Kidney epithelial cell (primary cell): ENCODE results near the gene PLXNA2. TPM values are rescaled to one million over a fixed set of nuclear protein-coding genes. Genes with fewer than 3 reads are reported as not detected.

Experiments used
- DNase-seq: peaks from one replicate; pipeline ENCODE4 v3.0.0-alpha.2; 2010; ENCODE audit warnings: low read depth
- H3K27me3 ChIP-seq: 2 replicates; pipeline ENCODE4 v1.6.0; 2011; ENCODE audit warnings: low read length; ENCODE audit not compliant: control insufficient read depth, insufficient read depth
- H3K36me3 ChIP-seq: 2 replicates; pipeline ENCODE4 v1.5.1; 2011; ENCODE audit warnings: low read length; ENCODE audit not compliant: control insufficient read depth, insufficient read depth
- H3K4me3 ChIP-seq: 2 replicates; pipeline ENCODE4 v1.5.1; 2011; ENCODE audit warnings: low read depth, mild to moderate bottlenecking, control low read depth, low read length
- total RNA-seq: library from RNA; depleted of rRNA; stranded (reverse); fragments of >200 nt; gene quantifications from 2 replicates; pipeline ENCODE4 v1.2.3, GENCODE V29; 2015
- TF ChIP-seq, protein P1 (sequence below): IDR thresholded peaks from 2 replicates; pipeline ENCODE4 v1.5.1; 2011; ENCODE audit warnings: mild to moderate bottlenecking, moderate library complexity, low read length, control low read depth, inconsistent platforms; ENCODE audit not compliant: insufficient read depth, poor library complexity, severe bottlenecking

PLXNA2 gene
- total RNA-seq, 1 donor from 2014 or later: 6.9 TPM

DNA sequence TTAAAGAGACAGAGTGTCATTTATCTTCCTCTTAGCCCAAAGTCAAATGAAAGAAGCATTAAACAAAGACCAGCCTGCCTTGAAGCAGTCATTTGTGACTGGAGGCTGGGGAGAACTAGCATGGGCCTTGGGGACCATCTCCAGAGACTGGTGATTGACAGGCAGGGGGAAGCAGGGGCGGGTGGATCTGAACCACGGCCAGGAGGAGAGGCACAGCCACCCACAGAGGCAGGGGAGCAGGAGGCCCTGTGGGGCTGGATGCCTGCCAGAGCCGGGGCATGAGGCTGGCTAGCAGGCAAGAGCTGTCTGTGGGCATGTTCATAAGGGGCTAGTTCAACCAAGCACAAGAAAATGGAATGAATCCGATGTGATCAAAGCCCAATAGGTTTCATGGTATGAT is 73.9 kb downstream of the PLXNA2 start:
- no peaks in the 10 kb centered on the region for H3K27me3 ChIP-seq
- DNase-seq: no peak
- no peaks in the 10 kb centered on the region for H3K36me3 ChIP-seq
- H3K4me3 ChIP-seq: no peak overlapping the region
- TF ChIP-seq, protein P1, sequence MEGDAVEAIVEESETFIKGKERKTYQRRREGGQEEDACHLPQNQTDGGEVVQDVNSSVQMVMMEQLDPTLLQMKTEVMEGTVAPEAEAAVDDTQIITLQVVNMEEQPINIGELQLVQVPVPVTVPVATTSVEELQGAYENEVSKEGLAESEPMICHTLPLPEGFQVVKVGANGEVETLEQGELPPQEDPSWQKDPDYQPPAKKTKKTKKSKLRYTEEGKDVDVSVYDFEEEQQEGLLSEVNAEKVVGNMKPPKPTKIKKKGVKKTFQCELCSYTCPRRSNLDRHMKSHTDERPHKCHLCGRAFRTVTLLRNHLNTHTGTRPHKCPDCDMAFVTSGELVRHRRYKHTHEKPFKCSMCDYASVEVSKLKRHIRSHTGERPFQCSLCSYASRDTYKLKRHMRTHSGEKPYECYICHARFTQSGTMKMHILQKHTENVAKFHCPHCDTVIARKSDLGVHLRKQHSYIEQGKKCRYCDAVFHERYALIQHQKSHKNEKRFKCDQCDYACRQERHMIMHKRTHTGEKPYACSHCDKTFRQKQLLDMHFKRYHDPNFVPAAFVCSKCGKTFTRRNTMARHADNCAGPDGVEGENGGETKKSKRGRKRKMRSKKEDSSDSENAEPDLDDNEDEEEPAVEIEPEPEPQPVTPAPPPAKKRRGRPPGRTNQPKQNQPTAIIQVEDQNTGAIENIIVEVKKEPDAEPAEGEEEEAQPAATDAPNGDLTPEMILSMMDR: no peak

DNA sequence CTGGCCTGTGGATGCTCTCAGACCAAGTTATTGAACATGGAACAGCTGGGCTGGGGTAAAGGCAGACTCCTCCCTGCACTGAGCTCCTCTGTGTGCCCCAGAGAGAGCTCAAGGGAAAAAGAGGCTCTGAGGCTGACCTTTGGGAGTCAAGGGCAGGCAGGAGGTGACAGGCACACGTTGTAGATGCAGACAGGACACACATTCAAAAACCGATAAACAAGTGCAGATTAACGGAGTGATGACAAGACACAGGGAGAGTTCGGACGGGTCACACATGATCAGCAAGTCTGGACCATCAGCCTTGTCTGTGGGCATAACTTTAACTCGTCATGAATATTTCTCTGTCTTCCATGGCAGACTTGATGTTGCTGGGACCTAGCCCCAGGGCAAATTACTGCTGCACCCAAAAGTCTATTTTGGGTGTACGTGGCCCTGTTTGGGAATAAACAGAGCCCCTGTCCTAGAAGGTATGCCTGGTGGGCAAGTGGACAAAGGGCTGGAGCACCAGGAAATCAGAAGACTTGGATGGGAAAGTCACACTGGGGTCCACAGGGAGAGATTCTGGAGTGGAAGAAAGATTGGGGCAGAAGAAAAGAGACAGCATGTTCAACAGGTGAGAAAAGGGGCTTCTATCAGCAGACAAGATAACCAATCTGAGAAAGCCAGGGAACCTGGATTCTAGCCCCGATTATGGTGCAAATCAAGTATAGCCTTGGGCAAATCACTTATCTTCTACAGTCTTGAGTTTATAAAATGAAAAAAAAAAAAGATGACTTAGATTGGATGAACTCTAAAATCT is 74.9 kb downstream of the PLXNA2 start:
- H3K4me3 ChIP-seq: no peak overlapping the region
- H3K27me3 ChIP-seq: no peaks in the 10 kb centered on the region
- TF ChIP-seq, protein P1: no peak
- H3K36me3 ChIP-seq: no peaks in the 10 kb centered on the region
- DNase-seq: no peak

DNA sequence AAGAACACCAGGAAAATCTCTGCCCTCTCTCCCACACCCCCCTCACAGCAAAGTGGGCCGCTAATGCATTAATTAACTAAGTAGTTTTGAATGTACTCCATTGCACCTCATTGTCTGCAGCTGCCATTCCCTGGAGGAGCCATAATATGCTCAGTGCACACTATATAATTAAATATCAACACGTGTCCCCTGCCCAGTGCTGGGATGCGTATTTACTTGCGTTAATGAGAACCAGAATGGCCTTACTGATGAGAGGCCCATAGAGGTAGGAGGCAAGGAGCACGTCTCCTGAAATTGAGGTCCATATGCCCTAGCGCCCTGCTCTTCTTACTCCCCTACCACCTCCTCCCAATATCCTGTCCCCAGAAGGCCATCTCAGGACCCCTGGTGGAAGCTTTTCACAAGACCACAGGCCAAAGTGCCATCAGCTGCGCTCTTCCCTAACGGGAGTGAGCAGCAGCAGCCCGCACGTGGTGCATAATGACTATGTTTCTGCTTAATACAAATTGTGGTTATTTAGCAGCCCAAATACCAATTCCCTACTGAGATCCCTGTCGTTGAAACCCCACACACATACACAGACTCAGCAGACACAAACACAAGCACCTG is 76.8 kb downstream of the PLXNA2 start:
- H3K36me3 ChIP-seq: no peaks in the 10 kb centered on the region
- no peak overlapping the region for H3K4me3 ChIP-seq
- no peaks in the 10 kb centered on the region for H3K27me3 ChIP-seq
- TF ChIP-seq, protein P1: no peak
- no peak for DNase-seq

- TF ChIP-seq, protein P1: no peak
- Histone ChIP-seq H3K27me3 (no peaks in the 10 kb centered on the region), H3K36me3 (no peaks in the 10 kb centered on the region), H3K4me3 (no peak overlapping the region)
- no peak for DNase-seq
Measured at GRCh38 chr1:208166340-208167138, 77.6 kb downstream of the PLXNA2 start.

DNA sequence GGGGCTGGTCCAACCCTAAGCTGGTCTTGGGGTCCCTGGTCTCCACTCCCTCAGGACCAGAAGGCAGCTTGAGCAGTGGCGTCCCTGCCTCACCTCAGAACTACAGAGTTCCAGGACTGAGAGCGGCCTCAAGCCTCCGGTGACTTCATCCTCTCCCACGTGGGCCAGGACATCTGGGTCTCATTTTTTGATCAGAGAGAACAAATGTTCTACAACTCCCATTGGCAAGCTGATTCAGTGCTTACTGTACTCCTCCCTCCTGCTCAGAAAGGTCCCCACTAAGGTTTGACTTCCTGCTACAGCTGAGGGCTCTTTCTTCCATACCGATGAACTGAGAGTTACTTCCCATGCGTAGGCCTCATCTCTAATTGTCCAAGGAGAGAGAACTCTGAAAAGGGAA is 78.5 kb downstream of the PLXNA2 start:
- Histone ChIP-seq H3K36me3 (no peaks in the 10 kb centered on the region), H3K4me3 (no peak overlapping the region), H3K27me3 (no peaks in the 10 kb centered on the region)
- no peak for DNase-seq
- TF ChIP-seq, protein P1: no peak
